NCI-H1417 treated with DMSO at 0.1 percent for 48 hours (cell line): Measurements from ENCODE around the gene DNM2.
"Not testable (repeated sequence)": the region's sequence is repeated elsewhere in the genome, so short reads cannot be mapped to it uniquely, and the experiment has no call there.

Experiments used
- DNase-seq: peaks from one replicate; lab custom pipeline; 2025; lab: John Stamatoyannopoulos, UW

The DNM2 gene

DNA sequence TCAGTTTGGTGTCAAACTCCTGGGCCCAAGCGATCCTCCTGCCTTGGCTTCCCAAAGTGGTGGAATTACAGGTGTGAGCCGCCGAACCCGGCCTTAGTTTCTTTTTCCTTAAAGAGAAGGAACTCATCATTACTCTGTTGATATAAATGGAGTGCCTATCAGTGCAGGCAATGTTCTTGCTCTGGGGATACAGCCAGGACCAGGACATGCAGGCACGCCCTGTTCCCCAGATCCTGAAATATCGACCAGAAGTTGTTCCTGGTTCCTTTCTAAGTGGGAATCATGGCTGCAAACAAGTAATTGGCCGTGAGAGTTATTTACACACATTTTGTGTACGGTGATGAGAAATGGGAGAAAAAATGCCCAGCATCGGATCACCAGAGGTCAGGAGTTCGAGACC lies 8.4 kb downstream of the DNM2 start:
- DNase-seq = no peak

GRCh38 chr19:10727685-10728201 lies 9.9 kb downstream of the DNM2 start:
- DNase-seq = peak; percentile 43

- DNase-seq = no peak
Observed at GRCh38 chr19:10729411-10729810, 11.5 kb downstream of the DNM2 start.

- DNase-seq = no peak
Observed at GRCh38 chr19:10730932-10731331, 13.1 kb downstream of the DNM2 start.

GRCh38 chr19:10735741-10736140 lies 17.9 kb downstream of the DNM2 start:
- DNase-seq = no peak

DNA sequence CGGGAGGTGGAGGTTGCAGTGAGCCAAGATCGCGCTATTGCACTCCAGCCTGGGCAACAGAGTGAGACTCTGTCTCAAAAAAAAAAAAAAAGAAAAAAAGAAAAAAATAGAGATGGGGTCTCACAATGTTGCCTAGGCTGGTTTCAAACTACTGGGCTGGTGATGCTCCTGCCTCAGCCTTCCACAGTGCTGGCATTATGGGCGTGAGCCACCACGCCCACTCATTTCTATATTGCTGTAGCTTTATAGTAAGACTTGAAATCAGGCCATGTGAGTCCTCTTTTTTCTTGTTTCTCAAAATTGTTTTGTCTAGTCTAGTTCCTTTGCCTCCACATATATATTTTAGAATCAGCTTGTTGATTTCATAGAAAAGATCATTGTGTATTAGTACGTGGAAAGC lies 18.3 kb downstream of the DNM2 start:
- no peak for DNase-seq

GRCh38 chr19:10736916-10737551 lies 19.2 kb downstream of the DNM2 start:
- DNase-seq = no peak

- no peak for DNase-seq
Observed at GRCh38 chr19:10737722-10738121, 19.8 kb downstream of the DNM2 start.

GRCh38 chr19:10740798-10741197 lies 22.9 kb downstream of the DNM2 start:
- DNase-seq = no peak

DNA sequence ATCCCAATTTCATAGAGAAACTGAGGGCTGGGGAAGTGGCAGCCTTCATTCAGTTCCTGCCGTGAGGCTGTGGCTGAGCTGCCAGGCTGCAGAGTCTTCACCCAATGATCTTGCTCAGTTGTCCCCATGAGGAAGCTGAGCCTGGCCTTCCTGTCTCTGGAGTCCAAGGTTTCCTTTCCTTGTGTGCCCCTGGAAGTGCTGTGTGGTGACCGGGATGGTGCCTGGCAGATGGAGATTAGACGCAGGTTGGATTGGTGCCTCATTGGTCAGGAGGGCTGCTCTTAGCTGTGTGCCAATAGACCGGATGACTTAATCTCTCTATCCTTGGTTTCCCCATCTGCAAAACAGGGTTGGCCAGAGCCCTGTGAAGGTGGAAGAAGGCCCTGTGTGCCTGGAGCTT lies 24.6 kb downstream of the DNM2 start:
- DNase-seq = no peak

DNA sequence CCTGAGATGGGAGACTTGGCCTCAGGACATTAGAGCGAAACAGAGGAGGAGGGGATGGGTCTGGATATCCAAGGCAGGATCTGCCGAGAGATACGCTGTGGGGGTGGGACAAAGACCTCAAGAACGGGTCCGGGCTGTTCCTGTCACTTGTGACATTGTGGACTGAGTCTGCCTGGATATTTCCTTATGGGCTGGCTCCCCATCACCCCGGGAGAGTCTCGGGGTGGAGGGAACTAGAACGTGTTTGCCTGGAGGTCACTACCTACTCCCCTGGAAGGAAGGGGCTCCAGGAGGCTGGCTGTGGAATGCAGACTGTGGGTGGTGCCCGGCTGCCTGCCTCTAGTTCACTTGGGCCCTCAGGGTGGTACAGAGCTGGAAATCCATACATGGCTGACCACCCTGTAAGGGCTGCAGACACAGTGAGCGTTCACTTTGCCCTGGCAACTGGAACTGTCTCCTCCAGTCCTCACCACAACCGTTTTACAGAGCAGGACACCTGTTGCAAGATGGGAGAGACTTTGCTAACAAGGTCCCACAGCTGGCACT lies 26.4 kb downstream of the DNM2 start:
- no peak for DNase-seq

DNA sequence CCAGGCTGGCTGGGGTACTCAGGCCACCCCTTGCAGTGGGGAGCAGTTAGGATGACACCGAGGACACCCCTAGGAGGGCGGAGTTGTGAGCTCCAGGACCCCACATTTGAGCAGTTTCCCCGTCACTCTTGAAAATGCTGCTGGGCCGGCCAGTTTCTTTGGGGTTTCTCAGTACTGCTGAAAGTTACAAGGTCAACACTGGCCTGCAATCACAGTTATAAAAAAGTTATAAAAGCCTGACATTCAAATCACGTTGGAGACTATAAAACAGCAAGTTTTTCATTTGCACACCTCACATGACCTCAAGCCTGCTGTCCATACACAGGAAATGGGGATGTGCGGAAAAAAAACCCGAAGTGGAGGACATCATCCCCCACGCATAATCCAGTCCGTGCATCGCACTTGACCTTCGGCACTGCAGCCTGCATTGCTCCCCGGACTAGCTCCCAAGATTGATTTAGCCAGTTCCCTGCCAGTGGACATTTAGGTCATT lies 27.0 kb downstream of the DNM2 start:
- no peak for DNase-seq

GRCh38 chr19:10746437-10746836 lies 28.6 kb downstream of the DNM2 start:
- DNase-seq = not testable (repeated sequence)

DNA sequence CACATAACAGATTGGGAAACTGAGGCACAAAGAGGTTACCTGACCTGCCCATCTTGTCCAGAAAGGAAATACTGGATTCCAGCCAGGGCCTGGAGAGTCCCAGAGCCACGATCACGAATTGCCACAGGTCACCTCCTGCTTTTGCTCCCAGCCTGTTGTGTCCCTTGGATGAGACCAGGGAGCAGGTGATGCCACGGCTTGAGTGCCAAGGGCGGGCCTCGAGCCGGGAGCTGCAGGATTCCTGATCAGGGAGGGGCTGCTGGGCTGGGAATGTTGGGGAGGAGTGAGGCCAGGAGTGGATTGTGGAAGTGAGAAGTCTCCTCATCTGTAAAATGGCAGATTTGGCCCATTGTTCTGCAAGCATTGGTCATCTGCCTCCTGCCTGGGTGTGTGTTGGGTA lies 29.4 kb downstream of the DNM2 start:
- no peak for DNase-seq

GRCh38 chr19:10747674-10748073 lies 29.8 kb downstream of the DNM2 start:
- DNase-seq = no peak

GRCh38 chr19:10748195-10748926 lies 30.5 kb downstream of the DNM2 start:
- DNase-seq = no peak

DNA sequence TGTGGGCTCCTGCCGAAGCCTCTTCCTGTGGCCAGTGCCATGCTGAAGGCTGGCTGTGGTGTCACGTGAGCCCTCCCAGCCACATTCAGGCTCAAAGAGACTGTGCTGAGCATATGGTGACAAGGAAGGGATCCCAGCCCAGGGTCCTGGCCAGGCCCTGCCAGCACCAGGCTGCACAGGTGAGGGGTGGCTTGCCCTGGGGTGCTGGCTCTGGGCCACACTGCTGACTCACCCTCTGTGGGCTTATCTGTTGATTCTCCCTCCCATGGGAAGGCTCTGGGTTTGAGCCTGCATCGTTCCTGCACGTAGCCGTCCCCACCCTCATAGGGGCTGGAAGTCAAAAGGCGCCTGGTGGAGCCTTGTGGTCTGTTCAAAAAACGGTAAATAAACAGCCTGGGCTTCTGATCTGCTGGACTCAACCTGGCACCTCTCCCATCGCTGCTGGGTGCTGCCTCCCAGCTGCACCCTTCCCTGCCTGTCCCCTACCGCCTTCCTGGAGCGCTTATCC lies 31.1 kb downstream of the DNM2 start:
- no peak for DNase-seq

DNA sequence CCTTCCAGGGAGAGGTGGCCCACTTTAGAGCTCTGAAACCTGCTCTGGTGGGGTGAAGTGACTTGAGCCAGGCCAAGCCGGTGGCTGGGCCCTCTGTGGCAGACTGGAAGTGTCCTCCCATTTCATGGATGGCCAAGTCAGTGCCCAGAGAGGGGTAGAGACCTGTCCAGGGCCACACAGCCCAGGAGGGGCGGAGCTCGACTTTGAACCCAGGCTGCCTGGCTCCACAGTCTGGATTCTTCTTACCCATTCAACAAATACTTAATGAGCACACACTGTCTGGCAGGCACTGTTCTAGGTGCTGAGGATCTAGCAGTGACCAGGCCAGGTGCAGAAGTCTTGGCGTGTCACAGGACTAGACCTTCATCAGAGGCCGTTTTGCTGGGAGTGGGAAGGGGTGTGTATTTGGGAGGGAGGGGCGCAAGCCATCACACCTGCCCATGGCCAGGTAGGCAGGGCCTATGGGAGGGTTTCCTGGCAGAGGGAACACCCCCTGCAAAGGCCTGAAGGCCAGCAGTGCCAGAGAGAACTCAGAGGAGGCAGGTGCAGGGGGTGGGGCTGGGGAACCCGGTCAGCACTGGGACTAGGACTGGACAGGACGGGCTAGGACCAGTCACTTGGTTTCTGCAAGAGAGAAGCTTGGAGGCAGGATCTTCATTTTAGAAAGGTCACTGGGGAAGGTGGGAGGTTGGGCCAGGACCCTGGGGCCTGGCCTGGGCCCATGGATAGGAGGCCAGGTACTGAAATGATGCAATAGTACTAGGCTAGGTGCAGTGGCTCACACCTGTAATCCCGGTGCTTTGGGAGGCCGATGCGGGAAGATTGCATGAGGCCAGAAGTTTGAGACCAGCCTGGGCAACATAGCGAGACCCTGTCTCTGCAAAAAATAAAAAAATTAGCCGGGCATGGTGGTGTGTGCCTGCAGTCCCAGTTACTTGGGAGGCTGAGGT lies 31.8 kb downstream of the DNM2 start:
- DNase-seq = no peak

GRCh38 chr19:10751109-10751953 lies 33.5 kb downstream of the DNM2 start:
- no peak for DNase-seq

- DNase-seq = no peak
Observed at GRCh38 chr19:10752237-10752912, 34.5 kb downstream of the DNM2 start.
